Measurements from ENCODE around the gene PTPRS. TPM values are rescaled to one million over a fixed set of nuclear protein-coding genes. Genes with fewer than 3 reads are reported as not detected.

Gene PTPRS
- total and polyA plus RNA-seq, 2 of the 13 experiments (the other 11 are each of a cell fraction or from before 2014, with no cell fraction given): 32.7 to 43.9 TPM

DNA sequence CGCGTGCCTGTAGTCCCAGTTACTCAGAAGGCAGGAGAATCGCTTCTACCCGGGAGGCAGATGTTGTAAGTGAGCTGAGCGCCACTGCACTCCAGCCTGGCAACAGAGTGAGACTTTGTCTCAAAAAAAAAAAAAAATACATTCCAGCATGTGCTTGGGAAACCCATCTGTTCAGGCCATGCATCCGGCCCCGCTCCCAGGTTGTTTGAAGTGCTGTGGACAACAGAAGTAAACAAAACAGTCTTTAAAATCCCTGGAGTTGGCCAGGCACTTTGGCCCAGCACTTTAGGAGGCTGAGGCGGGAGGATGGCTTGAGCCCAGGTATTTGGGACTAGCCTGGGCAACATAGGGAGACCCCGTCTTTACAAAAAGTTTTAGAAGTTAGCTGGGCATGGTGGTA, 3.2 kb upstream of the PTPRS start (continued):
- TF ChIP-seq, protein P1, sequence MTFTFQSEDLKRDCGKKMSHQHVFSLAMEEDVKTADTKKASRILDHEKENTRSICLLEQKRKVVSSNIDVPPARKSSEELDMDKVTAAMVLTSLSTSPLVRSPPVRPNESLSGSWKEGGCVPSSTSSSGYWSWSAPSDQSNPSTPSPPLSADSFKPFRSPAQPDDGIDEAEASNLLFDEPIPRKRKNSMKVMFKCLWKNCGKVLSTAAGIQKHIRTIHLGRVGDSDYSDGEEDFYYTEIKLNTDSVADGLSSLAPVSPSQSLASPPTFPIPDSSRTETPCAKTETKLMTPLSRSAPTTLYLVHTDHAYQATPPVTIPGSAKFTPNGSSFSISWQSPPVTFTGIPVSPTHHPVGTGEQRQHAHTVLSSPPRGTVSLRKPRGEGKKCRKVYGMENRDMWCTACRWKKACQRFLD (CRISPR knock-in tag; IDR thresholded peaks at IDR 0.05; ENCODE audit: borderline replicate concordance): 0 out of 2 replicates have a peak, but pooled peaks have one; percentile 33
- 0 out of 2 replicates have a peak, but pooled peaks have one; percentile 11 for TF ChIP-seq ZNF263 (CRISPR knock-in tag; IDR thresholded peaks at IDR 0.05)
- TF ChIP-seq ZNF615 (CRISPR knock-in tag; IDR thresholded peaks at IDR 0.05; ENCODE audit: borderline replicate concordance): 0 out of 2 replicates have a peak, but pooled peaks have one; percentile 33
- peak; percentile 91 for TF ChIP-seq FOXP1 (IDR thresholded peaks at IDR 0.05)
- peak; percentile 93 for TF ChIP-seq FOXP1 (CRISPR knock-in tag; IDR thresholded peaks at IDR 0.05)
- peak; percentile 60 for TF ChIP-seq FOXA3 (CRISPR knock-in tag; IDR thresholded peaks at IDR 0.05)
- no peak for TF ChIP-seq YEATS2 (CRISPR knock-in tag; IDR thresholded peaks at IDR 0.05; ENCODE audit: borderline replicate concordance)
- TF ChIP-seq ZNF660 (CRISPR knock-in tag; IDR thresholded peaks at IDR 0.05; ENCODE audit: borderline replicate concordance, low read depth): no peak
- TF ChIP-seq TBX2 (CRISPR knock-in tag; IDR thresholded peaks at IDR 0.05; ENCODE audit: borderline replicate concordance): no peak
- no peak for TF ChIP-seq POLR2AphosphoS5 (IDR thresholded peaks at IDR 0.05; ENCODE audit: low read depth, low read length)
- TF ChIP-seq NFE2L1 (CRISPR knock-in tag; IDR thresholded peaks at IDR 0.05; ENCODE audit: borderline replicate concordance): no peak
- TF ChIP-seq, protein P2, sequence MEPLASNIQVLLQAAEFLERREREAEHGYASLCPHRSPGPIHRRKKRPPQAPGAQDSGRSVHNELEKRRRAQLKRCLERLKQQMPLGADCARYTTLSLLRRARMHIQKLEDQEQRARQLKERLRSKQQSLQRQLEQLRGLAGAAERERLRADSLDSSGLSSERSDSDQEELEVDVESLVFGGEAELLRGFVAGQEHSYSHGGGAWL (CRISPR knock-in tag; IDR thresholded peaks at IDR 0.05): no peak
- peak; percentile 57; the same call in 1 of the 2 replicates for TF ChIP-seq PHF21A (CRISPR knock-in tag; IDR thresholded peaks at IDR 0.05)
- no peak for TF ChIP-seq SRSF1 (optimal IDR thresholded peaks at IDR 0.05; ENCODE audit: low read depth, low read length)
- peak; percentile 95 for TF ChIP-seq ZNF264 (CRISPR knock-in tag; IDR thresholded peaks at IDR 0.05)
- TF ChIP-seq MEIS2 (CRISPR knock-in tag; IDR thresholded peaks at IDR 0.05): 0 out of 2 replicates have a peak, but pooled peaks have one; percentile 27
- TF ChIP-seq, protein P3, sequence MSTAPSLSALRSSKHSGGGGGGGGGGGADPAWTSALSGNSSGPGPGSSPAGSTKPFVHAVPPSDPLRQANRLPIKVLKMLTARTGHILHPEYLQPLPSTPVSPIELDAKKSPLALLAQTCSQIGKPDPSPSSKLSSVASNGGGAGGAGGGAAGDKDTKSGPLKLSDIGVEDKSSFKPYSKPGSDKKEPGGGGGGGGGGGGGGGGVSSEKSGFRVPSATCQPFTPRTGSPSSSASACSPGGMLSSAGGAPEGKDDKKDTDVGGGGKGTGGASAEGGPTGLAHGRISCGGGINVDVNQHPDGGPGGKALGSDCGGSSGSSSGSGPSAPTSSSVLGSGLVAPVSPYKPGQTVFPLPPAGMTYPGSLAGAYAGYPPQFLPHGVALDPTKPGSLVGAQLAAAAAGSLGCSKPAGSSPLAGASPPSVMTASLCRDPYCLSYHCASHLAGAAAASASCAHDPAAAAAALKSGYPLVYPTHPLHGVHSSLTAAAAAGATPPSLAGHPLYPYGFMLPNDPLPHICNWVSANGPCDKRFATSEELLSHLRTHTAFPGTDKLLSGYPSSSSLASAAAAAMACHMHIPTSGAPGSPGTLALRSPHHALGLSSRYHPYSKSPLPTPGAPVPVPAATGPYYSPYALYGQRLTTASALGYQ (CRISPR knock-in tag; IDR thresholded peaks at IDR 0.05): peak; percentile 49; the same call in 1 of the 2 replicates
- TF ChIP-seq SOX13 (IDR thresholded peaks at IDR 0.05): no peak
- peak in 1 of 2 experiments; percentile 48; a peak in 1 of 4 replicates for TF ChIP-seq SOX13 (CRISPR knock-in tag; conservative IDR thresholded peaks at IDR 0.05 in 1 of 2, IDR thresholded peaks at IDR 0.05 in 1 of 2)
- no peak for TF ChIP-seq GABPA (IDR thresholded peaks at IDR 0.05; ENCODE audit: low read depth, low read length)
- 0 out of 2 replicates have a peak, but pooled peaks have one; percentile 12 for TF ChIP-seq GABPA (CRISPR knock-in tag; IDR thresholded peaks at IDR 0.05; ENCODE audit: low read depth)
- no peak for TF ChIP-seq IRF2 (CRISPR knock-in tag; IDR thresholded peaks at IDR 0.05)
- peak; percentile 63; the same call in 1 of the 2 replicates for TF ChIP-seq ZNF232 (CRISPR knock-in tag; IDR thresholded peaks at IDR 0.05; ENCODE audit: borderline replicate concordance)
- peak; percentile 58; the same call in 1 of the 2 replicates for TF ChIP-seq KAT8 (CRISPR knock-in tag; IDR thresholded peaks at IDR 0.05)
- TF ChIP-seq SAP130 (CRISPR knock-in tag; IDR thresholded peaks at IDR 0.05; ENCODE audit: low read depth): peak; percentile 86
- TF ChIP-seq FOXA1 (IDR thresholded peaks at IDR 0.05): no peak
- TF ChIP-seq FOXA1 (CRISPR knock-in tag; IDR thresholded peaks at IDR 0.05): 0 out of 2 replicates have a peak, but pooled peaks have one; percentile 22
- TF ChIP-seq, protein P4, sequence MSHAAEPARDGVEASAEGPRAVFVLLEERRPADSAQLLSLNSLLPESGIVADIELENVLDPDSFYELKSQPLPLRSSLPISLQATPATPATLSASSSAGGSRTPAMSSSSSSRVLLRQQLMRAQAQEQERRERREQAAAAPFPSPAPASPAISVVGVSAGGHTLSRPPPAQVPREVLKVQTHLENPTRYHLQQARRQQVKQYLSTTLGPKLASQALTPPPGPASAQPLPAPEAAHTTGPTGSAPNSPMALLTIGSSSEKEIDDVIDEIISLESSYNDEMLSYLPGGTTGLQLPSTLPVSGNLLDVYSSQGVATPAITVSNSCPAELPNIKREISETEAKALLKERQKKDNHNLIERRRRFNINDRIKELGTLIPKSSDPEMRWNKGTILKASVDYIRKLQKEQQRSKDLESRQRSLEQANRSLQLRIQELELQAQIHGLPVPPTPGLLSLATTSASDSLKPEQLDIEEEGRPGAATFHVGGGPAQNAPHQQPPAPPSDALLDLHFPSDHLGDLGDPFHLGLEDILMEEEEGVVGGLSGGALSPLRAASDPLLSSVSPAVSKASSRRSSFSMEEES (CRISPR knock-in tag; IDR thresholded peaks at IDR 0.05): peak; percentile 63
- 0 out of 2 replicates have a peak, but pooled peaks have one; percentile 28 for TF ChIP-seq RXRA (CRISPR knock-in tag; IDR thresholded peaks at IDR 0.05)
- TF ChIP-seq AGO2 (optimal IDR thresholded peaks at IDR 0.05; ENCODE audit: low read depth, low read length): no peak

All from HepG2 (cell line).